Measurements from ENCODE around the gene MMP15. TPM values are rescaled to one million over a fixed set of nuclear protein-coding genes. Genes with fewer than 3 reads are reported as not detected.

Gene MMP15
- total RNA-seq, 1 donor from 2014 or later: 70.3 TPM

- no peak for DNase-seq (ENCODE audit: missing footprints)
- ATAC-seq: no peak
- intact Hi-C loops (cut with DNase I): no loop called here
These were observed 17.4 kb downstream of the MMP15 start for GRCh38 chr16:58042886-58043515.

DNA sequence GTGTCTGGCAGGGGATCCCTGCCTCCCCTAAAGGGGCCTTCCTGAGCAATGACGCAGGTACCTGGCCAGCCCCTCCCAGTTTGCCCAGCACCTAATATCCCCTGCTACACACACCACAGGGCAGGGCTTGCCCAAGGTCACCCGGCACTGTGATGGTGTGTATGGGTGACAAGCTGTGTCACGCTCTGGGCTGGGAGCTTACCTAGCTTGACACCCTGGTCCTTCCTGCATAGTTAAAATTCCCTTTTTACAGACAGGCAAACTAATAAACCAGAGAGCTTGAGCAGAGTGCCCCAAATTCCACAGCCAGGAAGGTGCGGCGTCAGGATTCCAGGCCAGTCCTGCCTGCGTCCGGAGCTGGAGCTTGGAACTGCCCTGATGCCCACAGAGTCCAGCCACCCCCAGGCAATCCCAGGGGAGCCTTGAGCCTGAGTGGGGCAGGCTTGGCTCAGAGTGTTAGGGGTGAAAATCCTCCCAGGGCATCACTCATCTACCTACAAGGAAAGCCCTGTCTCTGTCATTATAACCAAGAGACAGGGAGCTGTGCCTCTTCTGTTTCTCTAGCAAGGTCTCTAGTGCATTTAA is 18.1 kb downstream of the MMP15 start:
- ATAC-seq (no peak), DNase-seq (ENCODE audit: missing footprints) (no peak)
- intact Hi-C loops (cut with DNase I): no loop called here

GRCh38 chr16:58044266-58045019 is 18.9 kb downstream of the MMP15 start:
- ATAC-seq: no peak
- intact Hi-C loops (cut with DNase I): loop anchor here (5.0 kb wide), 1 partner anchor 38 kb away; no protein-coding TSS in a partner anchor
- DNase-seq (ENCODE audit: missing footprints): no peak

DNA sequence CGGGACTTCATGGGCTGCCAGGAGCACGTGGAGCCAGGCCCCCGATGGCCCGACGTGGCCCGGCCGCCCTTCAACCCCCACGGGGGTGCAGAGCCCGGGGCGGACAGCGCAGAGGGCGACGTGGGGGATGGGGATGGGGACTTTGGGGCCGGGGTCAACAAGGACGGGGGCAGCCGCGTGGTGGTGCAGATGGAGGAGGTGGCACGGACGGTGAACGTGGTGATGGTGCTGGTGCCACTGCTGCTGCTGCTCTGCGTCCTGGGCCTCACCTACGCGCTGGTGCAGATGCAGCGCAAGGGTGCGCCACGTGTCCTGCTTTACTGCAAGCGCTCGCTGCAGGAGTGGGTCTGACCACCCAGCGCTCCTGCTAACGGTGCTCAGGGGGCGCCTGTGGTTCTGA is 19.5 kb downstream of the MMP15 start:
- DNase-seq (ENCODE audit: missing footprints) (no peak), ATAC-seq (no peak)
- intact Hi-C loops (cut with DNase I): loop anchor here (5.0 kb wide), 1 partner anchor 37 kb away; no protein-coding TSS in a partner anchor

- intact Hi-C loops (cut with DNase I): loop anchor here (5.0 kb wide), 1 partner anchor 36 kb away; no protein-coding TSS in a partner anchor
- no peak for ATAC-seq
- no peak for DNase-seq (ENCODE audit: missing footprints)
These were observed 20.7 kb downstream of the MMP15 start for GRCh38 chr16:58046054-58046881.

GRCh38 chr16:58046936-58047335 is 21.4 kb downstream of the MMP15 start:
- ATAC-seq (no peak), DNase-seq (ENCODE audit: missing footprints) (no peak)
- intact Hi-C loops (cut with DNase I): loop anchor here (5.0 kb wide), 1 partner anchor 35 kb away; no protein-coding TSS in a partner anchor

DNA sequence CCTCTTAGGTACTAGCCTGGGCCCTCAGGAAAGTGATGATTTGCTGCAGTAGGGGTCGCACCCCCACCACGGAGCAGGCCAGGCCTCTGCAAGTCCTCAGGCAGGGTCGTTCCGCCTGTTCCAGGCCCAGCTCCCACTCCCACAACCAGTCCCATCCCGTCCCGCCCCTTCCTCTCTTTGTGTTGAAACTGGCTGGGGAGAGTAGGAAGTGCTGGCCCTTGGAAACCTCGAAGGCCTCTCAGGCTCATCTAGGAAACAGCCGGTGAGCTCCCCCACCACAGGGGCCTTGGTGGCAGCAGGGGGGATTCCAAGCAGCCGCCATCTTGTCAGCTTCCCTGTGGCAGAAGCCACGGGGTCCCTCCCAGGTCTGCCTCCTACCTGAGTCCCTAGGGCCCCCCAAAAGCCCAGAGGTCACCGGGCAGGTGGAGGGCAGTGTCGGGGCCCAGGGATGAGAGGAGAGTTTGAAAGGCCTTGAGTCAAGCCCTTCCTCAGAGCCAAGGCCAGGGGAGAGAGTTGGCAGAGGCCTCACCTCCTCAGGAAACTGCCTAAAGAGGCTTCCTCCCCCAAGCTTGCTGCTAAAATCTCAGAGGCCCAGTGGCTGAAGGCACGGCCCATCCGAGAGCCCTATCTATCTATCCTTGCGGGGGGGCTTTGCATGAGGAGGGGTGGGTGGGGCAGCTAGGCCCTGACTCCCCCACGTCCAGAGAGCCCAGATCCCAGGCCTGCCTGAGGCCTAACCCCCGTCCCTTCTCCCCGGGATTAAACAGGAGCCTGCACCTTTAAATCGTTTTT is 22.2 kb downstream of the MMP15 start:
- DNase-seq (ENCODE audit: missing footprints) (no peak), ATAC-seq (peak; percentile 18)
- intact Hi-C loops (cut with DNase I): loop anchor here (5.0 kb wide), 1 partner anchor 35 kb away; no protein-coding TSS in a partner anchor

GRCh38 chr16:58048494-58049231 is 23.1 kb downstream of the MMP15 start:
- ATAC-seq (no peak), DNase-seq (ENCODE audit: missing footprints) (no peak)
- intact Hi-C loops (cut with DNase I): loop anchor here (5.0 kb wide), 1 partner anchor 34 kb away; no protein-coding TSS in a partner anchor

GRCh38 chr16:58049232-58050185 is 24.0 kb downstream of the MMP15 start:
- DNase-seq (ENCODE audit: missing footprints) (no peak), ATAC-seq (no peak)
- intact Hi-C loops (cut with DNase I): loop anchor here (5.0 kb wide), 1 partner anchor 33 kb away; no protein-coding TSS in a partner anchor

DNA sequence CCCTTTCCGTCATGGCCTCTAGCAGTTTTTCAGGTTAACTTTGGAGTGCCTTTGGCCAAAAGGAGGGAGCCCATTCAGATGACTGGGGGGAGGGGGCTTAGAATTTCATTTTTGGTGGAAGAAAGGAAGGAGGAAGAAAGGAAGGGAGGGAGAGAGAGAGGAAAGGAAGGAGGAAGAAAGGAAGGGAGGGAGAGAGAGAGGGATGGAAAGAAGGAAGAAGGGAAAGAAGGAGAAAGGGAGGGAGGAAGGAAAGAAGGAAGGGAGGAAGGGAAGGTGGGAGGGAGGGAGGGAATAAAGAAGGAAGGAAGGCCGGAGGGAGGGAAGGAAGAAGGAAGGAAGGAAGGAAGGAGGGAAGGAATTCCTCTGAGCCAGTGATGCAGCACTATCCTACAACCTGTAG is 25.7 kb downstream of the MMP15 start:
- DNase-seq (ENCODE audit: missing footprints) (no peak), ATAC-seq (no peak)
- intact Hi-C loops (cut with DNase I): no loop called here

DNA sequence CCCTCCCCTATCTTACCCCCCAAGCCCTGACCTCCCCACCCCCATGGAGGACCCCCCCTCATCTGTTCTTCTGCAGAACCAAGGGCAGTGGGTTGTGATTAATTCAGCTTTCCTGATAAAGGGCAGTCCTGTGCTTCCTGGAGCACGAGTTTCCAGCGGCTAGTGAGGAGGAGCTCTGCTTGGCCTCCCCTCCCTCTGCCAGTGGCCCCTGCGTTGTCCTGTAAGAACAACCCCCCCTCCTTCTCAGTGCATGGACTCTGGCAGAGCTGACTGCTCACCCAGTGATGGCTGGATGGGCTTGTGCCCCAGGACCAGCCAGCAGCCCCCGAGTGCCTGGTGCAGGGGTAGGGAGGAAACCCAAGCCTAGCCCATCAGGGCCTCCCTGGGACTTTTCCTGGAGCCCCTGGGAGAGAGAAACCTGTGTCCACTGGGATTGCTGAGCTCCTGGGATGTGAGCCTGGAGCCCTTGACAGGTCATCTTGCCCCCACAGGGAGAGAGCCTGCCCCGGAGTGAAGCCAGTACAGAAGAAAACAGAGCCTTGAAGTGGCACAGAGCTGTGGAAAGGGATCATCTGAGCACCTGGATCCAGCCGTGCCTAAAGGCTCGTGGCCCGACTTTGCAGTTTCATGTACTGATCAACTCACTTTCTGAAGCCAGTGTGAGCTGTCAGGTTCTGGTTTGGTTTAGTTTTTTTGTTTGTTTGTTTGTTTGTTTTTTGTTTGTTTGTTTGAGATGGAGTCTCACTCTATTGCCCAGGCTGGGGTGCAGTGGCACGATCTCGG is 26.5 kb downstream of the MMP15 start:
- intact Hi-C loops (cut with DNase I): no loop called here
- DNase-seq (ENCODE audit: missing footprints): no peak

GRCh38 chr16:58053682-58054005 is 28.1 kb downstream of the MMP15 start:
- intact Hi-C loops (cut with DNase I): no loop called here
- ATAC-seq (no peak), DNase-seq (ENCODE audit: missing footprints) (no peak)

More for the DNA sequence above, 26.5 kb downstream of the MMP15 start:
- ATAC-seq: no peak

GRCh38 chr16:58054289-58054688 is 28.7 kb downstream of the MMP15 start:
- ATAC-seq (no peak), DNase-seq (ENCODE audit: missing footprints) (no peak)
- intact Hi-C loops (cut with DNase I): no loop called here

GRCh38 chr16:58056580-58056979 is 31.0 kb downstream of the MMP15 start:
- intact Hi-C loops (cut with DNase I): no loop called here
- DNase-seq (ENCODE audit: missing footprints) (no peak), ATAC-seq (no peak)

DNA sequence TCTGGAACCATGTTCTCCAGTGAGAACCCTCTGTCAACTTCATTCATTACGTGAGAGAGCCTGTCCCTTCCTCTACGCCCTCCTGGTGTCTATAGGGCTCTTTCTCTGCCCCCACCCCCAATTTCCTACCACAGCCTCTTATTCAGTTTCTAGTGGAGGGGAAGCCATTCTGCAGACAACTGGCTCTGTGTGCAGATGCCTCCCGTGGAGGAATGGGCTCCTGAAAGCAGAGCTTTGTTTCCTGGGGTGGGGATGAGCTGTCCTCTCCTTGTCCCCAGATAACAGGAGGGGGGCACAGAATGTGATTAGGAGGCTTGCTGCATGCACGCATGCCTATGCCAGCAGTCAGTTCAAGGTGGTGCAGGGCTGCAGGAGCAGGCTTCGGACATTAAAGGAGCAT is 31.6 kb downstream of the MMP15 start:
- intact Hi-C loops (cut with DNase I): no loop called here
- ATAC-seq (no peak), DNase-seq (ENCODE audit: missing footprints) (no peak)

- ATAC-seq (no peak), DNase-seq (ENCODE audit: missing footprints) (no peak)
- intact Hi-C loops (cut with DNase I): no loop called here
These were observed 32.2 kb downstream of the MMP15 start for GRCh38 chr16:58057784-58058183.
